H9 (cell line): Measurements from ENCODE around the gene SRPK2. TPM values are rescaled to one million over a fixed set of nuclear protein-coding genes. Genes with fewer than 3 reads are reported as not detected.

Experiments used
- DNase-seq: peaks from one replicate; pipeline ENCODE4 v3.0.0-alpha.2; 2017
- H2AFZ ChIP-seq: one replicate; pipeline ENCODE4 v1.6.1; 2013; ENCODE audit warnings: mild to moderate bottlenecking, low read length, control low read depth, moderate library complexity
- H2AK5ac ChIP-seq: 2 replicates; pipeline ENCODE4 v1.6.1; 2013; ENCODE audit warnings: low read length, control low read depth, mixed read lengths; ENCODE audit not compliant: insufficient read length
- H2BK120ac ChIP-seq: one replicate; pipeline ENCODE4 v1.6.1; 2013; ENCODE audit warnings: low read depth, mild to moderate bottlenecking, low read length, control low read depth, inconsistent platforms; ENCODE audit not compliant: poor library complexity, severe bottlenecking
- H2BK12ac ChIP-seq: 2 replicates; pipeline ENCODE4 v1.6.1; 2013; ENCODE audit warnings: low read length, control low read depth, mixed read lengths, low read depth; ENCODE audit not compliant: insufficient read length
- H2BK15ac ChIP-seq: 2 replicates; pipeline ENCODE4 v1.6.1; 2013; ENCODE audit warnings: low read depth, low read length, control low read depth
- H2BK20ac ChIP-seq: one replicate; pipeline ENCODE4 v1.6.1; 2013; ENCODE audit warnings: low read depth, mild to moderate bottlenecking, low read length, control low read depth, inconsistent platforms; ENCODE audit not compliant: poor library complexity, severe bottlenecking
- H2BK5ac ChIP-seq: 2 replicates; pipeline ENCODE4 v1.6.1; 2013; ENCODE audit warnings: low read length, control low read depth, mixed read lengths; ENCODE audit not compliant: insufficient read length
- H3K14ac ChIP-seq: 2 replicates; pipeline ENCODE4 v1.6.1; 2013; ENCODE audit warnings: low read length, control low read depth; ENCODE audit not compliant: insufficient read depth
- H3K18ac ChIP-seq: 2 replicates; pipeline ENCODE4 v1.6.1; 2013; ENCODE audit warnings: low read depth, mild to moderate bottlenecking, mixed read lengths, low read length, control low read depth; ENCODE audit not compliant: insufficient read length
- H3K23ac ChIP-seq: 2 replicates; pipeline ENCODE4 v1.6.1; 2013; ENCODE audit warnings: low read length, control low read depth, mixed read lengths, low read depth; ENCODE audit not compliant: insufficient read length
- H3K23me2 ChIP-seq: 2 replicates; pipeline ENCODE4 v1.6.1; 2013; ENCODE audit warnings: low read depth, mild to moderate bottlenecking, mixed read lengths, low read length, control low read depth; ENCODE audit not compliant: insufficient read length, poor library complexity, severe bottlenecking
- H3K27ac ChIP-seq: 2 replicates; pipeline ENCODE4 v1.5.1; 2013; ENCODE audit warnings: low read length, control low read depth, mixed read lengths, low read depth; ENCODE audit not compliant: insufficient read length
- H3K27me3 ChIP-seq: 2 replicates; pipeline ENCODE4 v1.6.1; 2013; ENCODE audit warnings: low read length, control low read depth, inconsistent platforms; ENCODE audit not compliant: insufficient read depth
- H3K4ac ChIP-seq: 2 replicates; pipeline ENCODE4 v1.6.1; 2013; ENCODE audit warnings: low read depth, mild to moderate bottlenecking, control low read depth, inconsistent platforms, low read length, moderate library complexity
- H3K4me1 ChIP-seq: 2 replicates; pipeline ENCODE4 v1.6.1; 2013; ENCODE audit warnings: low read length, control low read depth, inconsistent platforms; ENCODE audit not compliant: insufficient read depth
- H3K4me2 ChIP-seq: 2 replicates; pipeline ENCODE4 v1.6.1; 2013; ENCODE audit warnings: low read length, control low read depth, mixed read lengths; ENCODE audit not compliant: insufficient read length, insufficient read depth
- H3K56ac ChIP-seq: 2 replicates; pipeline ENCODE4 v1.6.1; 2013; ENCODE audit warnings: low read depth, mild to moderate bottlenecking, mixed read lengths, low read length, control low read depth; ENCODE audit not compliant: insufficient read length
- H3K79me1 ChIP-seq: 2 replicates; pipeline ENCODE4 v1.6.1; 2013; ENCODE audit warnings: low read depth, mild to moderate bottlenecking, moderate library complexity, low read length, control low read depth, inconsistent platforms; ENCODE audit not compliant: insufficient read depth, poor library complexity, severe bottlenecking
- H3K79me2 ChIP-seq: 2 replicates; pipeline ENCODE4 v1.6.1; 2013; ENCODE audit warnings: low read length, control low read depth, inconsistent platforms; ENCODE audit not compliant: insufficient read depth
- H3K9ac ChIP-seq: 2 replicates; pipeline ENCODE4 v1.6.1; 2013; ENCODE audit warnings: low read length, control low read depth, mixed read lengths; ENCODE audit not compliant: insufficient read length; ENCODE audit errors: extremely low read depth
- H3K9me3 ChIP-seq: one replicate; pipeline ENCODE4 v1.6.1; 2013; ENCODE audit warnings: low read depth, low read length, inconsistent platforms; ENCODE audit not compliant: control insufficient read depth
- H3T11ph ChIP-seq: one replicate; pipeline ENCODE4 v1.6.1; 2013; ENCODE audit warnings: mild to moderate bottlenecking, low read length, control low read depth, inconsistent platforms
- H4K20me1 ChIP-seq: one replicate; pipeline ENCODE4 v1.6.1; 2013; ENCODE audit not compliant: control insufficient read depth, insufficient read length, insufficient read depth
- H4K5ac ChIP-seq: 2 replicates; pipeline ENCODE4 v1.6.1; 2013; ENCODE audit warnings: low read depth, mild to moderate bottlenecking, mixed read lengths, low read length, control low read depth; ENCODE audit not compliant: insufficient read length
- H4K8ac ChIP-seq: replicated peaks from 2 replicates; pipeline ENCODE4 v1.6.1; 2013; ENCODE audit warnings: low read length, control low read depth, mixed read lengths, low read depth; ENCODE audit not compliant: insufficient read length
- H4K91ac ChIP-seq: 2 replicates; pipeline ENCODE4 v1.6.1; 2013; ENCODE audit warnings: low read depth, mild to moderate bottlenecking, moderate library complexity, mixed read lengths, low read length, control low read depth; ENCODE audit not compliant: insufficient read length
- H3K27ac Mint-ChIP-seq, 3 experiments: 2 replicates in 2 of 3; 3 replicates in 1 of 3; pipeline ENCODE4 v1.8.0; 2020 to 2021; ENCODE audit warnings: mixed read lengths in 3 of 3, mild to moderate bottlenecking in 1 of 3, moderate library complexity in 1 of 3
- H3K27me3 Mint-ChIP-seq: 2 replicates; pipeline ENCODE4 v1.8.0; 2021; ENCODE audit warnings: low read depth, mild to moderate bottlenecking, moderate library complexity, mixed read lengths
- H3K36me3 Mint-ChIP-seq, 3 experiments: 2 replicates in 2 of 3; 3 replicates in 1 of 3; pipeline ENCODE4 v1.8.0; 2020 to 2021; ENCODE audit warnings: low read depth in 3 of 3, mixed read lengths in 3 of 3; ENCODE audit not compliant: insufficient read depth in 1 of 3
- H3K4me1 Mint-ChIP-seq, 2 experiments: 2 replicates each; pipeline ENCODE4 v1.8.0; 2020; ENCODE audit warnings: mixed read lengths in 2 of 2
- H3K4me3 Mint-ChIP-seq, 2 experiments: 2 replicates in 1 of 2; 3 replicates in 1 of 2; pipeline ENCODE4 v1.8.0; 2020 to 2021; ENCODE audit warnings: mild to moderate bottlenecking in 2 of 2, mixed read lengths in 2 of 2, moderate library complexity in 1 of 2
- H3K9me3 Mint-ChIP-seq, 2 experiments: 2 replicates in 1 of 2; 3 replicates in 1 of 2; pipeline ENCODE4 v1.8.0; 2020; ENCODE audit warnings: mild to moderate bottlenecking in 2 of 2, mixed read lengths in 2 of 2, moderate library complexity in 1 of 2
- CTCF ChIP-seq: fragments of 200-600 bp; sonication (generic); conservative IDR thresholded peaks from 3 replicates; pipeline ENCODE4 v1.8.0; 2021; ENCODE audit warnings: antibody characterized with exemption, mild to moderate bottlenecking
- total RNA-seq: library from RNA; stranded (reverse); gene quantifications from 2 replicates; pipeline ENCODE4 v1.2.1, GENCODE V29; 2021

The SRPK2 gene
- total RNA-seq, 1 experiment from 2014 or later: 41.1 TPM

- Histone ChIP-seq H3T11ph (no peak overlapping the region), H3K14ac (no peak overlapping the region), H3K9ac (no peak overlapping the region), H2BK120ac (no peak overlapping the region), H3K18ac (no peak overlapping the region), H3K27me3 (no peaks in the 10 kb centered on the region), H3K4me2 (no peak overlapping the region), H3K4me1 (no peaks in the 10 kb centered on the region), H3K23ac (no peak overlapping the region), H3K27ac (no peak overlapping the region), H4K5ac (no peak overlapping the region), H2BK12ac (no peak overlapping the region), H3K9me3 (no peaks in the 10 kb centered on the region), H2AK5ac (no peak overlapping the region), H2BK20ac (no peak overlapping the region), H3K56ac (no peak overlapping the region), H2BK5ac (no peak overlapping the region), H2AFZ (no peak overlapping the region), H3K4ac (no peak overlapping the region), H3K79me2 (no peaks in the 10 kb centered on the region), H4K20me1 (no peaks in the 10 kb centered on the region), H2BK15ac (no peak overlapping the region), H3K23me2 (no peaks in the 10 kb centered on the region), H4K91ac (no peak overlapping the region), H4K8ac (no peak overlapping the region), H3K79me1 (no peaks in the 10 kb centered on the region)
- Mint-ChIP-seq H3K9me3 (no peaks in the 10 kb centered on the region), H3K27ac (no peak overlapping the region), H3K4me1 (no peaks in the 10 kb centered on the region), H3K36me3 (peaks cover 12 to 43% (median 40%) of the 10 kb centered on the region in 3 experiments; a peak in 6 of 7 replicates), H3K4me3 (no peak overlapping the region), H3K27me3 (no peaks in the 10 kb centered on the region)
- TF ChIP-seq CTCF: no peak
- DNase-seq: no peak
Measured at GRCh38 chr7:105094966-105095365, 293.8 kb downstream of the SRPK2 start.
